Fibroblast of mammary gland (primary cell): ENCODE measurements around the gene OTULINL.

ENCODE experiments used
- DNase-seq: peaks from one replicate; pipeline ENCODE4 v3.0.0-alpha.2; 2010; ENCODE audit warnings: low read depth
- H3K4me3 ChIP-seq: 2 replicates; pipeline ENCODE4 v1.5.1; 2011; ENCODE audit warnings: low read depth, mild to moderate bottlenecking, low read length, moderate library complexity; ENCODE audit not compliant: control insufficient read depth
- TF ChIP-seq, protein P1 (sequence below): conservative IDR thresholded peaks from 2 replicates; pipeline ENCODE4 v1.5.1; 2011; ENCODE audit warnings: low read depth, low read length, inconsistent platforms; ENCODE audit not compliant: control insufficient read depth, insufficient read depth

The OTULINL gene

DNA sequence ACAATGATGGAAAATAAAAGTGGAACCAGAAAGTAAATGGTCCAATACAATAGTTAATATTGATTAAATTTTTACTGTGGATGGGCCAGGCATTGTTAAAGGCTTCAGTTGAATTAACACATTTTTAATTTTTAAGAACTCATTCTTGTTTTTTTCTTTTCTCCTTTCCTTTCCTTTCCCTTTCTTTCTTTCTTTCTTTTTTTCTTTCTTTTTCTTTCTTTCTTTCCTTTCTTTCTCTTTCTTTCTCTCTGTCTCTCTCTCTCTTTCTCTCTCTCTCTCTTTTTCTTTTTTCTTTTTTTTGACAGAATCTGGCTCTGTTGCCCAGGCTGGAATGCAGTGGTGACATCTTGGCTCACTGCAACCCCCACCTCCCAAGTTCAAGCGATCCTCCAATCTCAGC lies 13.3 kb upstream of the OTULINL start:
- TF ChIP-seq, protein P1, sequence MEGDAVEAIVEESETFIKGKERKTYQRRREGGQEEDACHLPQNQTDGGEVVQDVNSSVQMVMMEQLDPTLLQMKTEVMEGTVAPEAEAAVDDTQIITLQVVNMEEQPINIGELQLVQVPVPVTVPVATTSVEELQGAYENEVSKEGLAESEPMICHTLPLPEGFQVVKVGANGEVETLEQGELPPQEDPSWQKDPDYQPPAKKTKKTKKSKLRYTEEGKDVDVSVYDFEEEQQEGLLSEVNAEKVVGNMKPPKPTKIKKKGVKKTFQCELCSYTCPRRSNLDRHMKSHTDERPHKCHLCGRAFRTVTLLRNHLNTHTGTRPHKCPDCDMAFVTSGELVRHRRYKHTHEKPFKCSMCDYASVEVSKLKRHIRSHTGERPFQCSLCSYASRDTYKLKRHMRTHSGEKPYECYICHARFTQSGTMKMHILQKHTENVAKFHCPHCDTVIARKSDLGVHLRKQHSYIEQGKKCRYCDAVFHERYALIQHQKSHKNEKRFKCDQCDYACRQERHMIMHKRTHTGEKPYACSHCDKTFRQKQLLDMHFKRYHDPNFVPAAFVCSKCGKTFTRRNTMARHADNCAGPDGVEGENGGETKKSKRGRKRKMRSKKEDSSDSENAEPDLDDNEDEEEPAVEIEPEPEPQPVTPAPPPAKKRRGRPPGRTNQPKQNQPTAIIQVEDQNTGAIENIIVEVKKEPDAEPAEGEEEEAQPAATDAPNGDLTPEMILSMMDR, result no peak
- H3K4me3 ChIP-seq, result no peak overlapping the region
- no peak for DNase-seq

DNA sequence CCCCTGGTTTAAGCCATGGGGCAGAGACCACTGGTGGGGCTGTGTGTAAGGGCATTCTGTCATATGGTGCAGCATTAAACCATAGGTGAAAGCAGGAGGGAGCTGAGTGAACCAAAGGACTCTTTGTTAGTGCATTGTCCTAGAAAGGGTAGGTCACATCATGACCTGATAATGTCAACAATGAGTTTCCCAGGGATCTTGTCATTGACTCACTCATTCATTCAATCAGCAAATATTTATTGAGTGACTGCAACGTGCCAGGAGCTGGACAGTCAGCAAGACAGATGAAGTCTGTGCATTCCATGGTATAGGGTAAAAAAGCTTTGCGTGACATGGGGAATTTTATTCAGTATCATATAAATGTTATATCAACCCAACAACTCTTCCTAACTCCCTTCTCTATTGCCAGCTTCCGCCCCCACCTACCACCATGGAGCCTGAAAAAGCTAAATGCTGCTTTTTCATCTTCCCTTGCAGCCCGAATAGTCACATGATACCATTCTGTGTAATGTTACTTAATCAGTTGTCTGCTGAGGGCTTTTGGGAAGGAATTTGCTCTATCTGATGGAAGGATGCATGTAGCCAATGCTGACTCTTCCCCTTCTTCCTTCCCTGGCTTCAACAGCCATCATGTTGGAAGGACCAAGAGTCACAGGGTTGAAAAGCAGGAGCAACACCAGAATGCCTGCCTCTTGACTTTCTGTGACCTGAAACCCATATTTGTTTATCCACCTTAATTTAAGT lies 11.5 kb upstream of the OTULINL start:
- TF ChIP-seq, protein P1, result no peak
- DNase-seq, result no peak
- H3K4me3 ChIP-seq, result no peak overlapping the region

GRCh38 chr5:14571901-14572300 lies 9.7 kb upstream of the OTULINL start:
- DNase-seq, result no peak
- TF ChIP-seq, protein P1, result no peak
- no peak overlapping the region for H3K4me3 ChIP-seq

GRCh38 chr5:14572385-14572784 lies 9.2 kb upstream of the OTULINL start:
- DNase-seq, result no peak
- H3K4me3 ChIP-seq, result no peak overlapping the region
- TF ChIP-seq, protein P1, result no peak

DNA sequence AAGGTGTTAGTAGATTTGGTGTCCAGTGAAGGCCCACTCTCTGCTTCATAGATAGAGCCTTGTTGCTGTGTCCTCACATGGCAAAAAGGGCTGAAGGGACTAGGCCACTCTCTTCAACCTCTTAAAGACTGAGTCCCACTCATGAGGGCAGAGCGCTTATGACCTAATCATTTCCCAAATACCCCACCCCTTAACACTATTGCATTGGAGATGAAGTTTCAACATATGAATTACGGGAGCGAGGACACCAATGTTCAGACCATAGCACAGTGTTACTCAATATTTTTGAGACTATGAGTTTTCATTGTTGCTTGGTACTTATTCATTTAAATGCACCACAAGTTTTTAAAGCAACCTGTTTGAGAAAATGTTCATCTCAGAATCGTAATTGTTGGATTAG lies 8.8 kb upstream of the OTULINL start:
- DNase-seq, result no peak
- H3K4me3 ChIP-seq, result no peak overlapping the region
- TF ChIP-seq, protein P1, result no peak

GRCh38 chr5:14574096-14574495 lies 7.5 kb upstream of the OTULINL start:
- TF ChIP-seq, protein P1, result no peak
- DNase-seq, result no peak
- H3K4me3 ChIP-seq, result no peak overlapping the region

GRCh38 chr5:14574891-14575508 lies 6.6 kb upstream of the OTULINL start:
- TF ChIP-seq, protein P1, result no peak
- H3K4me3 ChIP-seq, result no peak overlapping the region
- DNase-seq, result peak; percentile 34
